ENCODE measurements around the gene RPS19BP1. TPM values are rescaled to one million over a fixed set of nuclear protein-coding genes. Genes with fewer than 3 reads are reported as not detected.

Gene RPS19BP1
- total and polyA plus RNA-seq, 2 of the 8 experiments (the other 6 are each of a cell fraction or from before 2014, with no cell fraction given): 77.9 to 97.9 TPM

DNA sequence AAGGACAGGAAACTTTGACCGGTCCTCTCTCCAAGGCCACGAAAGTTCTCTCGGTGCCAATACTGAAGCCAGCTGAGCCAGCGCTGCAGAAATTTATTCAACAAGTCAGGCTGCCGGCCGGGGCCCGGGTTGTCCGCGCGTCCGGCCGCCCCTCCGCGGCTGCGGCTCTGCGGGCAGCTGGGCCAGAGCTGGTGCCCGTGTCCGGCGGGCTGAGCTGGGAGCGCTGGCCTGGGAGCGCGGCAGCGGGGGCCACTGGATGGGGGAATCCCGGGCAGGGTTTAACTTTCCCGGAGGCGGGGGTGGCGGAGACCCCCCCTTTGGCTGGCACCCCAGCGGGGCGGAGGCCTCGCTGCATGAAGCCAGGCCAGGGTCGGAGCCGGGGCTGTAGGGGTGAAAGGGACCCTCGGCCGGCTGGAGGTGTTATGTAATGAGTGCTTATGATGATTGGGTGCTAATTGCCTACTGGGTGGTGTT is 25.7 kb upstream of the RPS19BP1 start:
- Histone ChIP-seq H2BK15ac (ENCODE audit: low read length) (no peak overlapping the region), H3K9me3 (ENCODE audit: insufficient read depth in 2 of 2, low read depth in 1 of 2, low read length in 1 of 2) (no peaks in the 10 kb centered on the region), H3K18ac (ENCODE audit: extremely low read depth, low read length) (no peak overlapping the region), H3K79me2 (ENCODE audit: control insufficient read depth in 1 of 2, insufficient read depth in 2 of 2, low read length in 2 of 2) (no peaks in the 10 kb centered on the region), H3K14ac (ENCODE audit: insufficient read length) (no peak overlapping the region), H3K27ac (ENCODE audit: low read depth, low read length) (no peak overlapping the region), H2AK5ac (ENCODE audit: low read depth, low read length) (no peak overlapping the region), H3K56ac (replicated peaks; ENCODE audit: insufficient read length, low read depth, low read length) (no peak overlapping the region), H2BK12ac (ENCODE audit: low read depth, low read length) (no peak overlapping the region), H4K8ac (ENCODE audit: extremely low read depth, insufficient read depth, low read length) (no peak overlapping the region), H2AFZ (ENCODE audit: low read length) (no peak overlapping the region), H2BK5ac (ENCODE audit: low read depth, low read length) (no peak overlapping the region), H3K27me3 (replicated peaks in 1 of 4; ENCODE audit: control insufficient read depth in 3 of 4, extremely low read depth in 1 of 4, insufficient read depth in 3 of 4, low read length in 3 of 4) (peaks cover 30 to 51% (median 45%) of the 10 kb centered on the region in 4 experiments), H3K4me3 (ENCODE audit: extremely low read depth in 1 of 4, insufficient read depth in 2 of 4, low read depth in 3 of 4, low read length in 4 of 4) (peak overlapping the region; percentile 10 to 53 (median 34); a peak in 6 of 8 replicates), H3K23me2 (ENCODE audit: low read depth, low read length) (peaks cover under 1% of the 10 kb centered on the region; the same call in 1 of the 2 replicates), H3K79me1 (ENCODE audit: low read depth, low read length) (no peaks in the 10 kb centered on the region), H4K5ac (ENCODE audit: insufficient read length, low read depth, low read length) (no peak overlapping the region), H3K4me1 (replicated peaks in 1 of 4; ENCODE audit: control insufficient read depth in 3 of 4, insufficient read depth in 4 of 4, low read length in 3 of 4) (peaks cover 4 to 21% (median 6%) of the 10 kb centered on the region in 4 experiments; a peak in 6 of 7 replicates), H3K23ac (ENCODE audit: insufficient read length) (no peak overlapping the region), H3K4me2 (ENCODE audit: insufficient read depth in 1 of 2, low read depth in 2 of 2, low read length in 2 of 2) (peak overlapping the region; percentile 54 to 71), H3K36me3 (ENCODE audit: control insufficient read depth in 2 of 4, insufficient read depth in 4 of 4, low read length in 3 of 4) (peaks cover 0 to 3% (median 0%) of the 10 kb centered on the region in 4 experiments; a peak in 1 of 8 replicates), H4K91ac (replicated peaks; ENCODE audit: insufficient read length, low read length) (no peak overlapping the region), H2BK20ac (ENCODE audit: low read length) (no peak overlapping the region), H3K4ac (replicated peaks; ENCODE audit: insufficient read length, low read depth, low read length) (no peak overlapping the region), H3K9ac (replicated peaks in 1 of 4; ENCODE audit: extremely low read depth in 1 of 4, low read depth in 3 of 4, low read length in 3 of 4) (no peak overlapping the region), H2BK120ac (replicated peaks; ENCODE audit: low read depth, low read length) (no peak overlapping the region), H4K20me1 (replicated peaks in 1 of 2; ENCODE audit: control insufficient read depth in 1 of 2, insufficient read depth in 2 of 2, low read length in 2 of 2) (peaks cover 0 to 8% of the 10 kb centered on the region in 2 experiments)
- no peak for DNase-seq (ENCODE audit: low read depth in 1 of 2, low spot score in 2 of 2)
- POLR2A ChIA-PET (ENCODE audit: partially characterized antibody): interaction anchor here (0.6 to 2.6 kb wide), 4 partner anchors 23 to 417 kb away, joined by 3 to 9 read pairs (median 4); no protein-coding TSS in a partner anchor
- peak; percentile 22 for TF ChIP-seq KDM4A (IDR thresholded peaks at IDR 0.05; ENCODE audit: low read depth, low read length, severe bottlenecking)
- TF ChIP-seq EZH2 (IDR thresholded peaks at IDR 0.05; ENCODE audit: low read depth, low read length, severe bottlenecking): peak; percentile 50
- peak; percentile 33 for TF ChIP-seq RNF2 (IDR thresholded peaks at IDR 0.05; ENCODE audit: borderline replicate concordance, low read depth, low read length, missing control alignments, poor library complexity, severe bottlenecking)
- TF ChIP-seq CTBP2 (IDR thresholded peaks at IDR 0.05; ENCODE audit: borderline replicate concordance, insufficient read depth, insufficient read length, low read length): no peak
- no peak for TF ChIP-seq SAP30 (IDR thresholded peaks at IDR 0.05; ENCODE audit: insufficient read depth, insufficient replicate concordance, low read length)
- TF ChIP-seq SUZ12 (IDR thresholded peaks at IDR 0.05; ENCODE audit: low read length): 0 out of 2 replicates have a peak, but pooled peaks have one; percentile 16
- WGBS, 2 experiments (ENCODE audit: extremely low coverage in 1 of 2, insufficient coverage in 1 of 2, insufficient read length in 1 of 2, insufficient replicate concordance in 2 of 2, low coverage in 1 of 2, low lambda C conversion rate in 2 of 2, missing lambda C conversion rate in 1 of 2): 28% methylated on average over 26 of the region's 34 CpGs; no CpG with 5 or more reads in 1 of the 2 experiments
- CTCF ChIA-PET (ENCODE audit: partially characterized antibody): interaction anchor here (0.6 to 5.3 kb wide), 9 partner anchors 10 to 1188 kb away, joined by 3 to 47 read pairs (median 3); partner anchors contain the start of gene CACNA1I
- no peak for FAIRE-seq
